GM18505 (cell line): ENCODE results near the gene DNAH8.
"Not testable (repeated sequence)": the region's sequence is repeated elsewhere in the genome, so short reads cannot be mapped to it uniquely, and the experiment has no call there.

Experiments
- ATAC-seq: cut with Tn5 transposase; IDR thresholded peaks from one replicate; pipeline ENCODE4 v1.9.1; 2021; ENCODE audit not compliant: unreplicated experiment
- POLR2A ChIP-seq: IDR thresholded peaks from 4 replicates; pipeline ENCODE4 v1.6.1; 2011; ENCODE audit warnings: borderline replicate concordance; ENCODE audit not compliant: insufficient read depth, insufficient read length; ENCODE audit errors: extremely low read depth

The DNAH8 gene

GRCh38 chr6:38910207-38910606, 195.1 kb downstream of the DNAH8 start:
- no peak for TF ChIP-seq POLR2A
- ATAC-seq, result no peak

- no peak for TF ChIP-seq POLR2A
- no peak for ATAC-seq
These were observed 197.3 kb downstream of the DNAH8 start for GRCh38 chr6:38912378-38912777.

GRCh38 chr6:38915205-38915925, 200.3 kb downstream of the DNAH8 start:
- no peak for ATAC-seq
- TF ChIP-seq POLR2A, result no peak

- ATAC-seq, result not testable (repeated sequence)
These were observed 206.4 kb downstream of the DNAH8 start for GRCh38 chr6:38921540-38921939.

DNA sequence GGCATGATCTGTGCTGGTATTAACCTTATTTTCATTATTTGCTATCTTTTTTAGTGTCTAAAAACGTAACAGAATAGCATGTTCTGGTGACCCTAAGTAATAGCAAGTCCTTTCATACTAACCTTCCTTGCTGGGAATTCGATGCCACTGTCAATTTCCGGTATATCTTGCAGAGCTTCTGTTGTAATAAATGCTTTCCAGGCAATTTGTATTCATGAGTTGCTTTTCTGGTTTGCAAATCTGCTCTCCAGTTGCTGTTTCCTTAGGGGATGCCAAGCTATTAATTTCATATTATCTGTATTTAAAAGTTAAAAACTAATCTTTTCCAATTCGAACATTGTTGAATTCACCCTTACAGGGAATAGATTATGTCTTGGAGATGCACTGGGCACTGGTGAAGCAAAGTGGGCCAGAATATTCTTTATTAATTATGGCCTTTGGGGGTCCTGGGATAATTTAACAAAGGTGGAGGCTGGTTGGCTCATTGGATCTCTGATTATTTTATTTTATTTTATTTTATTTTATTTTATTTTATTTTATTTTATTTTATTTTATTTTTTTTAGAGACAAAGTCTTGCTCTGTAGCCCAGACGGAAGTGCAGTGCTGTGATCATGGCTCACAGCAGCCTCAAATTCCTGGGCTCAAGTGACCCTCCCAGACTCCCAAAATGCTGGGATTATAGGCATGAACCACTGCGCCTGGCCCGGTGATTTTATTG, 209.8 kb downstream of the DNAH8 start:
- ATAC-seq, result no peak
- TF ChIP-seq POLR2A, result no peak

DNA sequence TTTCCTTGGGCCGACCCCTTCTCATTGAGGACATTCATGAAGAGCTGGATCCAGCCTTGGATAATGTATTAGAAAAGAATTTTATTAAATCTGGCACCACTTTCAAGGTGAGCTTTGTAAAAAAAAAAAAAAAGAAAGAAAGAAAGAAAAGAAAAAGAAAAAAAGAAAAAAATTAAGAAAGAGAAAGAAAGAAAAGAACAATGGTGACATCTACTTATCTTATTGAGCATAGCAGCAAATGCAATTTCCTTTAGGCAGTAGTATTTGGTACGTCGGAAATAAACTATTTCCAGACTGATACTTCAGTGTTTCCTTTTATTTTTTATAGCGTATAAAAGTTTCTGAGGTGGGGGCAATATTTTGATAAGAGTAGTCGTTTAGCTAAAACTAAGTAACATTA, 214.4 kb downstream of the DNAH8 start:
- TF ChIP-seq POLR2A, result no peak
- no peak for ATAC-seq

GRCh38 chr6:38933426-38933825, 218.3 kb downstream of the DNAH8 start:
- TF ChIP-seq POLR2A, result no peak
- no peak for ATAC-seq

GRCh38 chr6:38935051-38935450, 219.9 kb downstream of the DNAH8 start:
- no peak for TF ChIP-seq POLR2A
- no peak for ATAC-seq

GRCh38 chr6:38937839-38938613, 222.9 kb downstream of the DNAH8 start:
- TF ChIP-seq POLR2A, result no peak
- no peak for ATAC-seq

DNA sequence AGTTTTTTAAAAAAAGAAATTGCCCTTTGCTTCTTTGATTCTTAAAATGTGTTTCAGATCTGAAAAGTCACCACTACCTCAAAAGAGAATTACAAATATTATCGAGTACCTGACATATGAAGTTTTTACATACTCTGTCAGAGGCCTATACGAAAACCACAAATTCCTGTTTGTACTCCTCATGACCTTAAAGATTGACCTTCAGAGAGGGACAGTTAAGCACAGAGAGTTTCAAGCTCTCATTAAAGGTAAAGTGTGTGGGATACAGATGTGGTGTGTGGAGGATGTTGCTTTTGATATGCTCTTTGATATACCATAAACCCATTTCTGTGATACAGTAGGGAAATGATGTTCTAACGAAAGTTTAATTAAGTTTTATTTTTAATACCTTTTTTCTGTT, 223.6 kb downstream of the DNAH8 start:
- TF ChIP-seq POLR2A, result no peak
- no peak for ATAC-seq

- no peak for ATAC-seq
- no peak for TF ChIP-seq POLR2A
These were observed 227.3 kb downstream of the DNAH8 start for GRCh38 chr6:38942442-38942841.

- ATAC-seq, result no peak
- no peak for TF ChIP-seq POLR2A
These were observed 227.9 kb downstream of the DNAH8 start for GRCh38 chr6:38942965-38943364.

GRCh38 chr6:38943964-38944363, 228.9 kb downstream of the DNAH8 start:
- ATAC-seq, result no peak
- TF ChIP-seq POLR2A, result no peak
